ENCODE measurements around the gene FSIP1. TPM values are rescaled to one million over a fixed set of nuclear protein-coding genes. Genes with fewer than 3 reads are reported as not detected.
A peak's percentile ranks its signal among the peaks of the same experiment; 100 is the strongest.

FSIP1 gene
- total and polyA plus RNA-seq, 9 donors, result 0.17 to 0.60 (median 0.36) TPM

DNA sequence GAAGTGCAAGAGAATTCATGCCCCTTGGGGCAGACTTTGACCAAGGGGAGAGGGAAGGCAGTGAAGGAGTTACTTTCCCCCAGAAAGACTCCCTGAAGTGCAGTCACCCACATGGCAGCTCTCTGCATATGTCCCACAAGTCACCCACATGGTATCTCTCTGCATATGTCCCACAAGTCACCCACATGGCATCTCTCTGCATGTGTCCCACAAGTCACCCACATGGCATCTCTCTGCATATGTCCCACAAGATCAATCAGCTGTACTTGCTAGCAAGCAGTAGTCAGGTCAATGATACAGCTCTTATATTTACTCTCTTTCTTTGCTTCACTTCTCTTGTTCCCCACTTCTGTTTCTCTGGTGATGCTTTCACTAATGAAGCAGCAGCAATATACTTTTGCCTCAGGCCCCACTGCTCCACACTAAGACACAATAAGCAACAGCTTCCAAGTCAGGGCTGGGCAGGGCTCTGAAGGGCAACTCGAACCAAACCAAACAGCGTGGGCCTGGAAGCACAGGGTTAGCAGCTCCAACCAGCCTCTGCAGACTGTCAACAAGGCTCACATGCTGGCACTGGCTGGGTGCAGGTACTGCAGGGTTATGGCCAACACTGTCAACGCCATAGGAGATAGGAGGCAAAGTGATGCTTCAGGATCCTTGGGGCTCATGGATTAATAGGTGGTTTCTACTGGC is 155.0 kb downstream of the FSIP1 start:
- no peak for DNase-seq
- no peak overlapping the region for H3K4me3 ChIP-seq (ENCODE audit: low read length)
- 95% methylated on average over 3 of the region's 3 CpGs for WGBS (ENCODE audit: insufficient coverage)
- H3K4me1 ChIP-seq (ENCODE audit: control insufficient read depth, insufficient read depth, low read length), result peaks cover 21% of the 10 kb centered on the region
- no peak overlapping the region for H3K27ac ChIP-seq (ENCODE audit: low read length)
- no peaks in the 10 kb centered on the region for H3K9me3 ChIP-seq (replicated peaks; ENCODE audit: control insufficient read depth, low read depth, low read length)
- no peaks in the 10 kb centered on the region for H3K36me3 ChIP-seq (ENCODE audit: control insufficient read depth, insufficient read depth, low read length)
- H3K27me3 ChIP-seq (ENCODE audit: control insufficient read depth, insufficient read depth, low read length), result no peaks in the 10 kb centered on the region

DNA sequence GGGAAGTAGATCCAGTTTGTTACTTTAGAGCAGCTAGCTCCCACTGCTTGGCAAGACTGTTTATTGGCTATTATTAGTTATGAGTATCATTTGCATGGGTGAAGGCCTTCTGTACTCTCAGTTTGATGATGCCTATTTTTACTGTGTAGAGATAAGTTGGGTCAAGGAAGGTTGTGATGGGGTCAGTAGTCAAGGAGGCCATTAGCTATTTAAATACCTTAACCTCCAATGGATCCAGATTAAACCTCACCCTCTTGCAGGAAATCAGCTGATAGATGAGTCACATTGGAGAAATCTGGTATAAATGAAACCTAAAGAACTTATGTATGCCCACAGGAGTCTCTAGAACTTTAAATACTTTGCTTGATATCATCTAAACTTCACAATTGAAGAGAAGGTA is 156.8 kb downstream of the FSIP1 start:
- peaks cover 21% of the 10 kb centered on the region for H3K4me1 ChIP-seq (ENCODE audit: control insufficient read depth, insufficient read depth, low read length)
- no peak overlapping the region for H3K4me3 ChIP-seq (ENCODE audit: low read length)
- no peak for DNase-seq
- H3K36me3 ChIP-seq (ENCODE audit: control insufficient read depth, insufficient read depth, low read length), result no peaks in the 10 kb centered on the region
- H3K9me3 ChIP-seq (replicated peaks; ENCODE audit: control insufficient read depth, low read depth, low read length), result no peaks in the 10 kb centered on the region
- no peak overlapping the region for H3K27ac ChIP-seq (ENCODE audit: low read length)
- H3K27me3 ChIP-seq (ENCODE audit: control insufficient read depth, insufficient read depth, low read length), result no peaks in the 10 kb centered on the region

DNA sequence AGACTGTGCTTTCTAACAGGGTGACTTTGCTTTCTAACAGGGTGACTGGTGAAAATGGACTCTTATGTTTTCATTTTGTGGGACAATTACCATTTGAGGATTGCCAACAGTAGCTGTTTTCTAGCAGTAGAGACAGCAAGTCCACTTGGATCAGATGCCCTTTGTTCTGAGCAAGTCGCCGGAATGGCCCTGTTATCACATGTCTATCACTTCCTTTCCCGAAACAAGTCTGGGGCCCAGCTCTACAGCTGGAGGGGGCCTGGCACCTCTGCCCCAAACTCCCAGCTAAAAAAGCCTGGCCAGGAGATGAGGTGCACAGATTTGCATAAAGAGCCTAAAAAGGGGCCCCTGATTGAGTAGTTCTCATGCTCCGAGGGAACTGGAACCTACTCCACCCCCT is 157.2 kb downstream of the FSIP1 start:
- DNase-seq, result no peak
- WGBS (ENCODE audit: insufficient coverage), result 79% methylated on average over 2 of the region's 4 CpGs
- Histone ChIP-seq H3K27ac (ENCODE audit: low read length) (no peak overlapping the region), H3K4me3 (ENCODE audit: low read length) (no peak overlapping the region), H3K36me3 (ENCODE audit: control insufficient read depth, insufficient read depth, low read length) (no peaks in the 10 kb centered on the region), H3K27me3 (ENCODE audit: control insufficient read depth, insufficient read depth, low read length) (no peaks in the 10 kb centered on the region), H3K4me1 (ENCODE audit: control insufficient read depth, insufficient read depth, low read length) (peaks cover 21% of the 10 kb centered on the region), H3K9me3 (replicated peaks; ENCODE audit: control insufficient read depth, low read depth, low read length) (no peaks in the 10 kb centered on the region)

DNA sequence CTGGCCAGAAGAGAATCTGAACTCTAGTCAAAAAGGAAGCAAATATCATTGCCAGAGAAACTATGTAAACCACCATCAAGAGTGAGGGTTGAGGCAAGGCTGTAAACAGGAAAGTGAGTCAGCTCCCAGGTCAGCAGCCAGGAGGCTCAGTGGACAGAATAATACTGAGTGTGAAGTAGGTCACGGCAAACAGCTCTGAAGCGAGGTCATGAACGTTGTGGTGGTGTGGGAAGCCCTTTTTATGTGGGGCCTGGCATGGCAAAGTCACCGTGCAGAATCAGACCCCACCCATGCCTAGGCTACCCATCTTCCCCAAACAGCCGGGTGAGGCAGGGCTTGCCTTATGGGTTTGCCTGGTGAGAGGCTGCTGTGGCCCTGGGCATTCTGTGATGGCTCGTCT is 157.8 kb downstream of the FSIP1 start:
- Histone ChIP-seq H3K9me3 (replicated peaks; ENCODE audit: control insufficient read depth, low read depth, low read length) (no peaks in the 10 kb centered on the region), H3K27me3 (ENCODE audit: control insufficient read depth, insufficient read depth, low read length) (no peaks in the 10 kb centered on the region), H3K4me3 (ENCODE audit: low read length) (no peak overlapping the region), H3K27ac (ENCODE audit: low read length) (no peak overlapping the region), H3K36me3 (ENCODE audit: control insufficient read depth, insufficient read depth, low read length) (no peaks in the 10 kb centered on the region), H3K4me1 (ENCODE audit: control insufficient read depth, insufficient read depth, low read length) (peaks cover 21% of the 10 kb centered on the region)
- peak; percentile 24 for DNase-seq
- WGBS (ENCODE audit: insufficient coverage), result 92% methylated on average over 4 of the region's 6 CpGs

DNA sequence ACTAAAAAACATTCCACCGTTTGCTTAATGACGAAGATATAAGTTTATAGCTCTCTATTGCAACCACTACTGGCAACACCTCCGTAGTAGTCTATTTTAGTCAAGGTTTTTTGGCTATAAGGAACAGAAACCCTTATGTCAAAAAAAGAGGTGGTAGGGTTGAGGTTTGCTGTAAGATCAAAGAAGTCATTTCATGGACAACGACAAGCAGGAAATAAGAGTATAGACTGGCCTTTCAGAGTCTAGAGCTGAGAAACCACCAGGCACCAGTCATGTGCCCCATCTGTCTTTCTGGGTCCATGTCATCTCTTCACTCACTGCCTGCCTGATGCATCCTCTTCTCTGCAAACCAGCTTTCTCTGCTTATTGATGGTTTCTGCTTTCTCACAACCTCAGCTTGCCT is 159.1 kb downstream of the FSIP1 start:
- peaks cover 12% of the 10 kb centered on the region for H3K4me1 ChIP-seq (ENCODE audit: control insufficient read depth, insufficient read depth, low read length)
- H3K27me3 ChIP-seq (ENCODE audit: control insufficient read depth, insufficient read depth, low read length), result no peaks in the 10 kb centered on the region
- no peak overlapping the region for H3K27ac ChIP-seq (ENCODE audit: low read length)
- H3K9me3 ChIP-seq (replicated peaks; ENCODE audit: control insufficient read depth, low read depth, low read length), result no peaks in the 10 kb centered on the region
- no peak for DNase-seq
- H3K36me3 ChIP-seq (ENCODE audit: control insufficient read depth, insufficient read depth, low read length), result no peaks in the 10 kb centered on the region
- H3K4me3 ChIP-seq (ENCODE audit: low read length), result no peak overlapping the region
- WGBS (ENCODE audit: insufficient coverage), result 50% methylated on average over 1 of the region's 4 CpGs

DNA sequence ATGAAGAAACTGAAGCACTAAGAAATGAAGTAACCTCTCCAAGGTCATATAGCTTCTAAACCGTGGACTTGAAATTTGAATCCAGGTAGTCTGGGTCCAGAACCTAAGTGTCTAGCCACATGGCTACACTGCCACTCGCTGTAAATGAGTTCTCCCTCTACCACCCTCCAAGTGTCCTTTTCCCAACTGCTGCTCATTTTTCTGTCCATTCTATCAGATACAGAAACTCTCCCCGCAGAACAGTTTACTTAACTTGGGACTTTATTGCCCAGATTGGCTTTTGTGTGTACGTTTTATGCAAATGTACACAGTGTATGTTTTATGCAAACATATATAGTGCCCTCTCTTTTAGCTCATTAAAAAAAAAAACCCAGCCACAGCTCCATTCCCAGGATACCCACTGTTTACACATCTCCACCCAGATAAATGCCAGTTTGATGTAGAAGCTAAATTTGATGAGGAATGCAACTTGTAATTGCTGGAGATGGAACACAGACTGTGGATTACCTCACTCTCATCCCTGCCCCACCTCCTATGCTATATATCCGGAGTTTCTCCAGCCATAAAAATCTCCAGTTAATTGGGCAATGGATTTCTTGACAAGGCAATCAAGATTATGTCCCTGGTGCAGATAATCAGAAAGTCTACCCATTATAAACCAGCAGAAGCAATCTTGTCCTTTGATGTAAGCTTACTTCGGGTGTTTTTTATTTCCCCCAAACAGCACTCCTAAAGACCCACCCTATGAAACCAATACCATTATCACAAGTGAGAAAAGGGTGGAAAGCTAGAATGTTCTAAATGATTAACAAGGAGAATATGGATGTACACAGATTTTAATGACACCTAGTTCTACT is 159.8 kb downstream of the FSIP1 start:
- peaks cover 5% of the 10 kb centered on the region for H3K4me1 ChIP-seq (ENCODE audit: control insufficient read depth, insufficient read depth, low read length)
- H3K27me3 ChIP-seq (ENCODE audit: control insufficient read depth, insufficient read depth, low read length), result no peaks in the 10 kb centered on the region
- no peaks in the 10 kb centered on the region for H3K9me3 ChIP-seq (replicated peaks; ENCODE audit: control insufficient read depth, low read depth, low read length)
- no peaks in the 10 kb centered on the region for H3K36me3 ChIP-seq (ENCODE audit: control insufficient read depth, insufficient read depth, low read length)
- DNase-seq, result no peak
- no peak overlapping the region for H3K4me3 ChIP-seq (ENCODE audit: low read length)
- WGBS (ENCODE audit: insufficient coverage), result 67% methylated on average over 3 of the region's 6 CpGs
- H3K27ac ChIP-seq (ENCODE audit: low read length), result peak overlapping the region; percentile 22

DNA sequence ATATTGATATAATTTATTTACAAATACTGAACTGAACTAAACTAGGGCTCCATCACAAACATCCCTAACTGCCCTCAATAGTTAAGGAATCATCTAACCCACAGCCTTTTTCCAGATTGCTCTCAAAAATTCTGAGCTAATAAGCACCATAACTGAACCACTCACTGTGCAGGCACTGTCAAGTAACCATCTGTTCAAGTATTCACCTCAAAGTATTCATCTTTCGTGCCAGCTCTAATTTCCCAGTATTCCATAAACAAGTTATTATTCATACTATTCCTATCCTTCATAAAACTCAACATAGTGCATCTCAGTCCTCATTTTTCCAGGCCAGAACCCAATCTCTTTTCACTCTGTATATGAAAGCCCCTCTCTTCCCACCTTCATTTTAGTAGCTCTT is 160.7 kb downstream of the FSIP1 start:
- Histone ChIP-seq H3K4me3 (ENCODE audit: low read length) (no peak overlapping the region), H3K4me1 (ENCODE audit: control insufficient read depth, insufficient read depth, low read length) (peaks cover 2% of the 10 kb centered on the region), H3K27ac (ENCODE audit: low read length) (no peak overlapping the region), H3K27me3 (ENCODE audit: control insufficient read depth, insufficient read depth, low read length) (no peaks in the 10 kb centered on the region), H3K9me3 (replicated peaks; ENCODE audit: control insufficient read depth, low read depth, low read length) (no peaks in the 10 kb centered on the region), H3K36me3 (ENCODE audit: control insufficient read depth, insufficient read depth, low read length) (no peaks in the 10 kb centered on the region)
- DNase-seq, result peak; percentile 80
- WGBS (ENCODE audit: insufficient coverage), result 24% methylated on average over 1 of the region's 1 CpG

DNA sequence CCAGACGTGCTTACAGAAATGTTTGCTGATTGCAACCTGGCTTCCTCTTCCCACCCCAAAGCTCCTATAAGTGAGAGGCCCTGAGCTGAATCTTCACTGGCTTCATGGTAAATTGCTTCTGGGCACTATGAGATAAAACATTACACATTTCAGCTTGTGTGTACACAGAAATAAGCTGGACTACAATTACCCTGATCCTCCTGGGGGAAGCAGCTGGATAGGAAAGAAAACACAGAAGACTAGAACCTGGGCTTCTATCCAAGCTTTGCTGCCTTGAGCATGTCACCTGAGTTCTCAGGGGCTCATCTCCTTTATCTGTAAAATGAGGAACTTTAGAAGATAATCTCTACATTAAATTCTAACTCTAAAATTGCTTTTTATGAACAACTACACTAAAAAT is 161.4 kb downstream of the FSIP1 start:
- DNase-seq, result peak; percentile 33
- H3K36me3 ChIP-seq (ENCODE audit: control insufficient read depth, insufficient read depth, low read length), result no peaks in the 10 kb centered on the region
- H3K27me3 ChIP-seq (ENCODE audit: control insufficient read depth, insufficient read depth, low read length), result no peaks in the 10 kb centered on the region
- peaks cover 2% of the 10 kb centered on the region for H3K4me1 ChIP-seq (ENCODE audit: control insufficient read depth, insufficient read depth, low read length)
- no peaks in the 10 kb centered on the region for H3K9me3 ChIP-seq (replicated peaks; ENCODE audit: control insufficient read depth, low read depth, low read length)
- no peak overlapping the region for H3K4me3 ChIP-seq (ENCODE audit: low read length)
- WGBS (ENCODE audit: insufficient coverage), result no CpG with 5 or more reads among the region's 1 CpG
- H3K27ac ChIP-seq (ENCODE audit: low read length), result no peak overlapping the region

DNA sequence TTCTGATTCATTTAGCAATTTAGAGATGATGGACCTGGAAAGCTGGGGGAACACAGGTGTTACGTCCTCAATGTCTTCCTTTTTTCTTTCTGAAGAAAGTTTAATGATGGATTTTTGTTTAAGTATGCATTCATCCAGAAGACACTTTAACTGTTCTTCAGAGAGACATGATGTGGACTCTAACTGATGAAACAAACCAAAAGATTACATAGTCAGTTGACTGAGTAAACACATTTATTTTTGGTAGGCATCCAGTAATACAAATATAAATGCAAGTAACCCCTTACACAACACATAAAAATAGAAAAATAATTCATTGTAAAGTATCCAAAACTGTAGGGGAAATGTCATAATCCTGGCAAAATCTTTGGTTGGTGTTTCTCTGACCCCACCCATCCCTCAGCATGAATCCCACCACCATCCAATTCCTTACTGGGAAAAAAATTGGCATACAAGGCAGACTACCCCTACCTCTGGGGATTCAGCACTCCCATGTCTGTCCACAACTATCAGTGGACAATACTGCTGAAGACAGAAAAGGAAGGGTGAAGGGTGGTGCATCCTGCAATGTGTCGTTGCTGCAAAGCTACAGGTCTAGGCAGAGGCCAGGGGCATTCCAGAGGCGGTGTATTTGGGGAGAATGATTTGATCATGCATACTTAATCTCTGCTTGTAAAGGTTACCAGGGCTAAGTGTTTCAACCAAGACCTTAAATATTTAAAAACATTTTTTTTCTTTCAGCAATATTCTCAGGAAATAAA is 164.4 kb downstream of the FSIP1 start:
- Histone ChIP-seq H3K4me3 (ENCODE audit: low read length) (no peak overlapping the region), H3K27ac (ENCODE audit: low read length) (no peak overlapping the region), H3K27me3 (ENCODE audit: control insufficient read depth, insufficient read depth, low read length) (no peaks in the 10 kb centered on the region), H3K36me3 (ENCODE audit: control insufficient read depth, insufficient read depth, low read length) (no peaks in the 10 kb centered on the region), H3K4me1 (ENCODE audit: control insufficient read depth, insufficient read depth, low read length) (no peaks in the 10 kb centered on the region), H3K9me3 (replicated peaks; ENCODE audit: control insufficient read depth, low read depth, low read length) (no peaks in the 10 kb centered on the region)
- no peak for DNase-seq
- WGBS (ENCODE audit: insufficient coverage), result 80% methylated on average over 1 of the region's 3 CpGs

All from muscle of leg (tissue), 11 donors.